GM12878 (cell line): ENCODE results near the gene BMP7. TPM values are rescaled to one million over a fixed set of nuclear protein-coding genes. Genes with fewer than 3 reads are reported as not detected.

Experiments used
- ASH2L ChIP-seq: fragments of 300-600, 200-600 bp; sonication (generic); IDR thresholded peaks from 2 replicates; pipeline ENCODE4 v1.6.1; 2017; ENCODE audit warnings: low read depth, mild to moderate bottlenecking, borderline replicate concordance
- ATF7 ChIP-seq: fragments of 450-650 bp; IDR thresholded peaks from 2 replicates; pipeline ENCODE4 v1.6.1; 2016; ENCODE audit warnings: low read depth, mild to moderate bottlenecking
- CEBPZ ChIP-seq: fragments of 150-350 bp; IDR thresholded peaks from 2 replicates; pipeline ENCODE4 v1.6.1; 2016; ENCODE audit warnings: low read depth, low read length
- DPF2 ChIP-seq: fragments of 450-650 bp; IDR thresholded peaks from 2 replicates; pipeline ENCODE4 v1.6.1; 2017; ENCODE audit warnings: mild to moderate bottlenecking
- EED ChIP-seq: sonication (generic); IDR thresholded peaks from 2 replicates; pipeline ENCODE4 v1.6.1; 2016; ENCODE audit warnings: antibody characterized with exemption, low read depth
- NR2C2 ChIP-seq: IDR thresholded peaks from 2 replicates; pipeline ENCODE4 v1.6.1; 2011; ENCODE audit warnings: borderline replicate concordance, low read depth; ENCODE audit not compliant: control insufficient read depth, insufficient read length
- PAX8 ChIP-seq: fragments of 450-650 bp; IDR thresholded peaks from 2 replicates; pipeline ENCODE4 v1.6.1; 2017; ENCODE audit warnings: mild to moderate bottlenecking, moderate library complexity
- RAD51 ChIP-seq: fragments of 450-650 bp; IDR thresholded peaks from 2 replicates; pipeline ENCODE4 v1.6.1; 2016; ENCODE audit warnings: moderate library complexity, mild to moderate bottlenecking, inconsistent platforms
- SMC3 ChIP-seq: IDR thresholded peaks from 2 replicates; pipeline ENCODE4 v1.6.1; 2011; ENCODE audit warnings: low read length, improper control_type of control experiment, borderline replicate concordance
- SRF ChIP-seq, 2 experiments: IDR thresholded peaks; 2 replicates each; pipeline ENCODE4 v1.6.1; 2011; ENCODE audit warnings: low read depth in 2 of 2, low read length in 2 of 2, mild to moderate bottlenecking in 1 of 2, moderate library complexity in 1 of 2
- ZBTB11 ChIP-seq: fragments of 450-650 bp; formaldehyde crosslinking; IDR thresholded peaks from 2 replicates; pipeline ENCODE4 v1.5.0; 2022; ENCODE audit warnings: mild to moderate bottlenecking, missing genetic modification characterization
- ZNF24 ChIP-seq: fragments of 450-650 bp; IDR thresholded peaks from 2 replicates; pipeline ENCODE4 v1.6.1; 2017; ENCODE audit warnings: antibody characterized with exemption, mild to moderate bottlenecking
- polyA plus RNA-seq, 11 experiments: library from polyadenylated mRNA; depleted of rRNA in 4 of 11; unstranded in 6 of 11; stranded (reverse) in 5 of 11; fragments of >200 nt; fragmentation: Nextera tagmentation in 4 of 11; fragmentation: Illumina TruSeq in 1 of 11; extraction: Ambion mirVana in 4 of 11; extraction: Trizol in 1 of 11; gene quantifications; 1 replicate in 1 of 11; 2 replicates in 10 of 11; pipeline versions ENCODE4 v1.2.1 to v1.2.3, GENCODE V29; 2011 to 2016; ENCODE audit warnings: inconsistent platforms in 2 of 11, missing spikeins in 2 of 11, low read depth in 1 of 11
- total RNA-seq, 4 experiments: library from RNA; depleted of rRNA in 3 of 4; stranded (reverse); fragments of >200 nt in 3 of 4; fragmentation: Illumina TruSeq in 1 of 4; extraction: Trizol in 1 of 4; gene quantifications; 2 replicates each; pipeline versions ENCODE4 v1.2.1 to v1.2.3, GENCODE V29; 2013 to 2021

The BMP7 gene
- total and polyA plus RNA-seq, 10 of the 15 experiments (the other 5 are each of a cell fraction or from before 2014, with no cell fraction given), result 0.18 to 0.51 (median 0.28) TPM; not detected in 7

GRCh38 chr20:57234556-57235251 lies 31.7 kb downstream of the BMP7 start (continued):
- no peak for TF ChIP-seq CEBPZ
- no peak for TF ChIP-seq ASH2L
- no peak for TF ChIP-seq ZNF24
- no peak for TF ChIP-seq PAX8
- no peak for TF ChIP-seq ATF7
- no peak for TF ChIP-seq NR2C2
- TF ChIP-seq EED, result no peak
- TF ChIP-seq RAD51, result no peak
- no peak for TF ChIP-seq DPF2
- no peak for TF ChIP-seq ZBTB11 (CRISPR knock-in tag)
- TF ChIP-seq SRF (IDR thresholded peaks at IDR 0.05; ENCODE audit: low read depth in 2 of 2, low read length in 2 of 2), result no peak
- TF ChIP-seq SMC3, result no peak
